NOMO-1 (cell line): ENCODE data around the gene KRT34.

Source experiments
- DNase-seq, 2 experiments: peaks; one replicate each; lab custom pipeline; 2025; ENCODE audit not compliant: unreplicated experiment in 2 of 2; lab: John Stamatoyannopoulos, UW

KRT34 gene

GRCh38 chr17:41333836-41334235 is 48.3 kb downstream of the KRT34 start:
- no peak for DNase-seq

GRCh38 chr17:41333098-41333497 is 49.0 kb downstream of the KRT34 start:
- no peak for DNase-seq

GRCh38 chr17:41332239-41332638 is 49.9 kb downstream of the KRT34 start:
- DNase-seq, result no peak

GRCh38 chr17:41331606-41332005 is 50.5 kb downstream of the KRT34 start:
- DNase-seq, result no peak

- no peak for DNase-seq
These were observed 52.7 kb downstream of the KRT34 start for GRCh38 chr17:41329279-41329948.

- no peak for DNase-seq
These were observed 53.9 kb downstream of the KRT34 start for GRCh38 chr17:41328207-41328606.
